ENCODE data around the gene CLNK.

Gene CLNK

GRCh38 chr4:10571909-10572308, 112.7 kb downstream of the CLNK start:
- DNase-seq, result no peak

DNA sequence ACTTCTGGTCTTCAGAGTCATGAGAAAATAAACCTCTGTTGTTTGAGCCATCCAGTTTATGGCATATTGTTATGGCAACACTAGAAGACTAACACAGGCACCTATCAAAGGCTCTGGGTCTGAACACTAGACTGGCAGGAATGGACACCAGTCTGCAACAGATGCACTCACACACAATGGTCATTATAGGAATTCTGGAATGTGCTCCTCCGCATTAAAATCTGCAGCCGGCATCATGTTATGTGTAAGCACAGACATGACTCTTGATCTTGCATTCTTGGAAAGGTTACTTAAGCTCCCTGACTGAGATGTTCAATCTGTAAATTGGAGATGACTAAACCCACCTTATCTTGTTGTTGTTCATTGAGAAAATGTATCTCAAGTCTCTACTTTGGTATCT, 115.1 kb downstream of the CLNK start:
- DNase-seq, result no peak

DNA sequence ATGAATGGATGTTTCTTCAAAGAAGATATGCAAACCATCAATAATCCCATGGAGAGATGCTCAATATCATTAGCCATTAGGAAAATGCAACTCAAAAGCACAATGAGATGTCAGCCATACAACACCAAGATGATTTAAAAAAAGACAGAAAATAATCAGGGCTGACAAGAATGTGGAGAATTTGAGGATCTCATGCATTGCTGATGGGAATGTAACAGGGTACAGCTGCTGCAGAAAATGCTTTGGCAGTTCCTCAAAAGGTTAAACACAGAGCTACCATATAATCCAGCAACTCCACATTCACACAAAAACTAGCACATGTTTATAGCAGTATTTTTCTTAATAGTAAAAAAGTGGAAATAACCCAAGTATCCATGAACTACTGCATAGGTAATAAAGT, 116.8 kb downstream of the CLNK start:
- no peak for DNase-seq

- no peak for DNase-seq
These were observed 119.3 kb downstream of the CLNK start for GRCh38 chr4:10565166-10565780.

DNA sequence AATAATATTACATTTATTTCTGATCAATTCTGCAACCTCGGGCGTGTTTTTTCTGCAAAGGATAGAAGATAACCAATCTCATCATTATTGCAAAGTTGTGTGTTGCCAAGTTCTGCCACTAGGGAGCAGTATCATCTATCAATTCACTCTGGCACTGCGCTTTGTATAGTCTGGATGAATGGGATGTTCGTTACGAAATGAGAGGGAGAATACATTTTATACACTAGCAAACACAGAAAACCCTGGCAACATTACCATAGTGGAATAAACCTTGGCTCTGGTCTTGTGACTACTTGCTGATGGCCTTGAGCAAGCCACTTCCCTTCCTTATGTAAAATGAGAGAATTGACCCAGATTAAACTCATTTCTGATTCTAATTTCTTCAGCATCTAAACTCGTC, 129.9 kb downstream of the CLNK start:
- peak; percentile 43 for DNase-seq

DNA sequence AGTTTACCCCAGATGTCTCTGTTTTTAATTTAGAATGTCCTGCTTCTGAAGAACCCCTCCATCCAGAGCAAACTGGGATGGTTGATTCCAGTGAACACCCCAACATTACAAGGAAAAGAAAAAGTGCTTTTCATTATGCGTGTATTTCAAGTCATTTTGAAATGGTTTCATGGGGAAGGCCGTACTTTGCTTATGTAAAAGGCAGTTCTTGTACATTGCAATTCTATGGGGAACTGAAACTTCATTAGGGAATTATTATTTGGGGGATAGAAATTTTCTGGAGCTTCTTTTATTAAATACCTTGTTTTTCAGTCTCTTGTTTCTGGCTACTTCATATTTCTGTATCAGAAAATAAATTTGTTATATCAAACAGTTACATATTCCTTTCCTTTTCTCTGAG, 130.4 kb downstream of the CLNK start:
- DNase-seq, result no peak

- no peak for DNase-seq
These were observed 131.8 kb downstream of the CLNK start for GRCh38 chr4:10552591-10553280.

DNA sequence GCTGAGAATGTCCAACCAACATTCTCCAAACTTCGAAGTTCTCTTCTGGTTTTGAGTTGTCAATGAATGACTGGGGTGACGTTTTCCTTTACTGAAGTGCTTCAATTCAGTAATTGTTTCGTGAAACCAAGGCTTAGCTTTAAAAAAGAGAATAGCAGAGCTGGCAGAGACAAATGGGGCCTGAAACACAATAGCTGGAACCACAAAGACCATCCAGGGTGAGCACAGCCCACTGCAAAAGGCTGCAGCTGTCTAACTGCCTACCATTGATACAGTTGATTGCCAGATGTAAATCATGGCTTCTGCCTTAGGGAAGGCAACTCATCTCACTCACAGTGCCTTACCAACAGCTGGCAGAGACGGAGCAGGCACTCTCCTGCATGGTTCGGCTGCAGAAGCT, 148.7 kb downstream of the CLNK start:
- no peak for DNase-seq

GRCh38 chr4:10534820-10535219, 149.7 kb downstream of the CLNK start:
- DNase-seq, result no peak

DNA sequence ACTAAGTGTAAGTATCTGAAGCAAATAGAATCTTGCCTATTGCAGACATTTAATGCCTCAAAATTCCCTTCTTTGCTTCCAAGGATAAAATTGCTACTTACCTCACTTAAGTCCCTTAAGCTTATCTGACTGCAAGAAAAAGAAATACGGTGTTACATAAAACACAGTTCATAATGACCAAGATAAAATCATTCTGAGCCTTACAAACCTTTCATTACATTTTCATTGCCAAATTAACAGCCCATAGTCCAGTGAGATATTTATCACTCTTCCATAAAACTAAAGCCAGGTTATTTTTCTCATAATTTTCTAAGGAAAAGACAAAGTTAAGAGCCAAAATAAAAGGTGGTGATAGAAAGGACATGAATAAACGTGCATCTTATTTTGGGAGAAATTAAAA, 152.4 kb downstream of the CLNK start:
- no peak for DNase-seq

- no peak for DNase-seq
These were observed 154.3 kb downstream of the CLNK start for GRCh38 chr4:10530137-10530786.

GRCh38 chr4:10529291-10530136, 155.1 kb downstream of the CLNK start:
- DNase-seq, result no peak

DNA sequence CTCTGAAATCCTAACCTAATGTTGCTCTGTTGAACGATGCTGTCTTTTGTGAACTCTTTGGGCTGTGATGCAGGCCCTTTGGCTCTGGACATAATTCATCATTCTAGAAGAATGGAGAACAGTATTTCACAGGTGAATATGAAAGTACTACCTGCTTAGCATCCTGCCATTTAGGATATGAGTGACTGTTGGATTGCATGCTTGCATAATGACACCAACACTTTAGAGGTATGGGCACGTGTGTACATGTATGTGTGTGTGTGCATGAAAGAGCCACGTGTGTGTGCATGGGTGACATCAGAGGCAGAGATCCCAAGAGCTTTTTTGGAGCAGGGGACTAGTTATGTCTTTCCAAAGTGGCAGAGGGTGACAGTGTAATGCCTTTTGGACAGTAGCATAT, 157.1 kb downstream of the CLNK start:
- DNase-seq, result no peak

- no peak for DNase-seq
These were observed 157.9 kb downstream of the CLNK start for GRCh38 chr4:10526429-10527222.

GRCh38 chr4:10524196-10524833, 160.3 kb downstream of the CLNK start:
- no peak for DNase-seq

DNA sequence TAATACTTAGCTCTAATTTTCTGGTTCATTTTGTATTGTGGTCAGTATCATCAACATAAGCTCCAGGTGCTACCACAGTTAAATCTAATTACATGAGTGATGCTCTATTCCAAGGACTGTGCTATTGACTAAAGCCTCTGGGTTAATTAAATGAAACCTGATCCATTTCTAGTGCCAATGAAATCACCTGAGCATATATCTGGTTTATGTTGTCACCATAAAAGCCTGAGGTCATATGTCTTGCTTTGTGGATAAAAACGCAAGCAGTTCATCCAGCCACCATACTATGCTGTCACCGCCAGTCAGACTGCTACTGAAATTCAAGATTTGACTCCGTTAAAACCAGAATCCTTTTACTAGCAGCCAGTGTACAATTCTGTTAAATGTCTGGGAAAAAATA, 163.1 kb downstream of the CLNK start:
- no peak for DNase-seq

DNA sequence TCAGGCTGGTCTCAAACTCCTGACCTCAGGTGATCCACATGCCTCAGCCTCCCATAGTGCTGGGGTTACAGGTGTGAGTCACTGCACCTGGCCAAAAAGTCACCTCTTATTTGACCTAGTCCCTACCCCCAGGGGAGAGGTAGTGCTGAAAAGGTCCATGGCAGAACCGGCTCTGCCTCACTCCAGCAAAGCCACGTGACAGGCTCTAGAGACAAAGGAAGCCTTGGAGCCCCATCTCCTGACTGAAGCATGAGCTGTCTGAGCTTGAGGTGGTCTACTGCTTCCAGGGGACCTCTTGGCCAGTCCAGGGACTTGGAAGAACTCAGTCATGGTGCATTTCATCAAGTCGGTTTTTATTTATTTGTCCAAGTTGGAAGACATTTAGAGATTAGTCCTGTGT, 174.8 kb downstream of the CLNK start:
- DNase-seq, result no peak

GRCh38 chr4:10506077-10506476, 178.5 kb downstream of the CLNK start:
- DNase-seq, result no peak

DNA sequence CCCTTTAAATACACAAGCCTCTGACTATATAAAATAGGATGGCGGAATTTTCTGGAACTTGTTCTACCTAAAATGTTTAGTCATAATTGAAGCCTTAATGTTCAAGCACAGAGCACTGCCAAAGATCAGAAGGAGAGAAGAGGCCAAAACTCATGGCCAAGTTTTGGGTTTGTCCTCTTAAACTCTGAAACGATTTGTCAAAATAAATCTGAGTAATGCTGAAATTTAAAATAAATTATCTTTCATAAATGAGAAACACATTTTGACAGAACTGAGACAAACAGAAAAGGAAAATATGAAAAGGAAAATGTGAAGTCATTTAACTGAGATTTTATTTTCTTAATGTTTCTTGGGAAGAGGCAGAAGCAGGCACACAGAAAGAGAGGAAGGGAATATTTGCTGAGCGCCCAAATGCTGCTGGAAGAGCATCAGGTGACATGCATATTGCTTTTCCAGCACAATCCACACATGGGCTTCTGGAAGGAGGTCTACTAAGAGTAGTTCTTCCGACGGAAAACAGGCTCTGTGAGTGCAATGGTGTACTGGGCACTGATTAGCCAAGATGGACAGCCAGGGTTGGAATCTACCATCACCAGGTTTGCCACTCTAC, 179.9 kb downstream of the CLNK start:
- DNase-seq, result peak; percentile 20

DNA sequence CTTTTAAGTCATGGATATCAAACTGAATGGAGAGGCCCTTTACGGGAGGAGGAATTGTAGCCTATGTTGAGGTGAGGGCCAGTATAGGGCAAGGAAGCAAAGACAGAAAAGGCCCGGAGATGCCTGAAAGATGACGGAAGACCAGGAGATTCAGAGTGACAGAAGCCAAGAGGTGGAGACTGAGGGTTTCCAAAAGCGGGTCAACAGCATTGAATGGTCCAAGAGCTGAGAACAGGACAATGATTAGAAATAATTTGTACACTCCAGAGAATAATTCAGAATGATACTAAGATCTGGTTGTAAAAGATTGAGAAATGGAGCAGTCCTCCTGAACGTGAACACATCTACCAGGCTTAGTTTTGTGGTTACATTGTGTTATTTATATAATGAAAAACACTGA, 181.9 kb downstream of the CLNK start:
- DNase-seq, result no peak

GRCh38 chr4:10500776-10501175, 183.8 kb downstream of the CLNK start:
- DNase-seq, result no peak

GRCh38 chr4:10496200-10496599, 188.4 kb downstream of the CLNK start:
- no peak for DNase-seq

Measured in right hindlimb (tissue), 1 donor.